ENCODE measurements around the gene FRMD4B.

The FRMD4B gene

GRCh38 chr3:69370156-69370883 is 15.6 kb downstream of the FRMD4B start:
- Histone ChIP-seq H3K9me3 (ENCODE audit: control insufficient read depth in 5 of 5, low read length in 5 of 5) (no peaks in the 10 kb centered on the region), H3K4me1 (ENCODE audit: control insufficient read depth in 5 of 5, insufficient read depth in 5 of 5, low read length in 5 of 5) (peaks cover 0 to 20% (median 6%) of the 10 kb centered on the region in 5 donors), H3K36me3 (ENCODE audit: control insufficient read depth in 5 of 5, insufficient read depth in 5 of 5, low read length in 5 of 5) (no peaks in the 10 kb centered on the region), H3K27ac (ENCODE audit: low read depth, low read length) (no peak overlapping the region), H3K27me3 (ENCODE audit: control insufficient read depth in 5 of 5, insufficient read depth in 4 of 5, low read length in 5 of 5) (no peaks in the 10 kb centered on the region), H3K9ac (ENCODE audit: low read length in 5 of 5) (no peak overlapping the region), H3K4me3 (ENCODE audit: low read depth in 1 of 5, low read length in 5 of 5) (peak overlapping the region in 3 of 5 donors; percentile 22 to 28 (median 23))

GRCh38 chr3:69368129-69368741 is 17.7 kb downstream of the FRMD4B start:
- Histone ChIP-seq H3K9ac (ENCODE audit: low read length in 5 of 5) (no peak overlapping the region), H3K9me3 (ENCODE audit: control insufficient read depth in 5 of 5, low read length in 5 of 5) (no peaks in the 10 kb centered on the region), H3K4me1 (ENCODE audit: control insufficient read depth in 5 of 5, insufficient read depth in 5 of 5, low read length in 5 of 5) (peaks cover 0 to 20% (median 6%) of the 10 kb centered on the region in 5 donors), H3K27ac (ENCODE audit: low read depth, low read length) (no peak overlapping the region), H3K27me3 (ENCODE audit: control insufficient read depth in 5 of 5, insufficient read depth in 4 of 5, low read length in 5 of 5) (no peaks in the 10 kb centered on the region), H3K36me3 (ENCODE audit: control insufficient read depth in 5 of 5, insufficient read depth in 5 of 5, low read length in 5 of 5) (no peaks in the 10 kb centered on the region), H3K4me3 (ENCODE audit: low read depth in 1 of 5, low read length in 5 of 5) (no peak overlapping the region)

GRCh38 chr3:69367586-69367985 is 18.3 kb downstream of the FRMD4B start:
- no peak overlapping the region for H3K27ac ChIP-seq (ENCODE audit: low read depth, low read length)

GRCh38 chr3:69364354-69364753 is 21.5 kb downstream of the FRMD4B start:
- H3K9ac ChIP-seq (ENCODE audit: low read length in 5 of 5) = no peak overlapping the region
- H3K4me3 ChIP-seq (ENCODE audit: low read depth in 1 of 5, low read length in 5 of 5) = no peak overlapping the region
- no peaks in the 10 kb centered on the region for H3K9me3 ChIP-seq (ENCODE audit: control insufficient read depth in 5 of 5, low read length in 5 of 5)
- peaks cover 0 to 5% (median 0%) of the 10 kb centered on the region in 5 donors for H3K4me1 ChIP-seq (ENCODE audit: control insufficient read depth in 5 of 5, insufficient read depth in 5 of 5, low read length in 5 of 5)
- H3K27me3 ChIP-seq (ENCODE audit: control insufficient read depth in 5 of 5, insufficient read depth in 4 of 5, low read length in 5 of 5) = no peaks in the 10 kb centered on the region
- no peaks in the 10 kb centered on the region for H3K36me3 ChIP-seq (ENCODE audit: control insufficient read depth in 5 of 5, insufficient read depth in 5 of 5, low read length in 5 of 5)
- H3K27ac ChIP-seq (ENCODE audit: low read depth, low read length) = no peak overlapping the region

More at GRCh38 chr3:69367586-69367985, 18.3 kb downstream of the FRMD4B start:
- no peak overlapping the region for H3K9ac ChIP-seq (ENCODE audit: low read length in 5 of 5)
- H3K4me1 ChIP-seq (ENCODE audit: control insufficient read depth in 5 of 5, insufficient read depth in 5 of 5, low read length in 5 of 5) = peaks cover 0 to 20% (median 6%) of the 10 kb centered on the region in 5 donors
- no peaks in the 10 kb centered on the region for H3K9me3 ChIP-seq (ENCODE audit: control insufficient read depth in 5 of 5, low read length in 5 of 5)
- H3K36me3 ChIP-seq (ENCODE audit: control insufficient read depth in 5 of 5, insufficient read depth in 5 of 5, low read length in 5 of 5) = no peaks in the 10 kb centered on the region
- no peak overlapping the region for H3K4me3 ChIP-seq (ENCODE audit: low read depth in 1 of 5, low read length in 5 of 5)
- H3K27me3 ChIP-seq (ENCODE audit: control insufficient read depth in 5 of 5, insufficient read depth in 4 of 5, low read length in 5 of 5) = no peaks in the 10 kb centered on the region

- no peak overlapping the region for H3K4me3 ChIP-seq (ENCODE audit: low read depth in 1 of 5, low read length in 5 of 5)
These were observed 25.2 kb downstream of the FRMD4B start for GRCh38 chr3:69360690-69361089.

GRCh38 chr3:69359916-69360315 is 26.0 kb downstream of the FRMD4B start:
- Histone ChIP-seq H3K4me1 (ENCODE audit: control insufficient read depth in 5 of 5, insufficient read depth in 5 of 5, low read length in 5 of 5) (peaks cover 0 to 4% (median 0%) of the 10 kb centered on the region in 5 donors), H3K4me3 (ENCODE audit: low read depth in 1 of 5, low read length in 5 of 5) (no peak overlapping the region), H3K9ac (ENCODE audit: low read length in 5 of 5) (no peak overlapping the region), H3K27me3 (ENCODE audit: control insufficient read depth in 5 of 5, insufficient read depth in 4 of 5, low read length in 5 of 5) (no peaks in the 10 kb centered on the region), H3K36me3 (ENCODE audit: control insufficient read depth in 5 of 5, insufficient read depth in 5 of 5, low read length in 5 of 5) (no peaks in the 10 kb centered on the region), H3K9me3 (ENCODE audit: control insufficient read depth in 5 of 5, low read length in 5 of 5) (peaks cover 0 to 5% (median 5%) of the 10 kb centered on the region in 5 donors), H3K27ac (ENCODE audit: low read depth, low read length) (no peak overlapping the region)

More at GRCh38 chr3:69360690-69361089, 25.2 kb downstream of the FRMD4B start:
- no peak overlapping the region for H3K9ac ChIP-seq (ENCODE audit: low read length in 5 of 5)
- H3K27me3 ChIP-seq (ENCODE audit: control insufficient read depth in 5 of 5, insufficient read depth in 4 of 5, low read length in 5 of 5) = no peaks in the 10 kb centered on the region
- H3K27ac ChIP-seq (ENCODE audit: low read depth, low read length) = no peak overlapping the region
- H3K4me1 ChIP-seq (ENCODE audit: control insufficient read depth in 5 of 5, insufficient read depth in 5 of 5, low read length in 5 of 5) = peaks cover 0 to 4% (median 0%) of the 10 kb centered on the region in 5 donors
- H3K36me3 ChIP-seq (ENCODE audit: control insufficient read depth in 5 of 5, insufficient read depth in 5 of 5, low read length in 5 of 5) = no peaks in the 10 kb centered on the region
- H3K9me3 ChIP-seq (ENCODE audit: control insufficient read depth in 5 of 5, low read length in 5 of 5) = peaks cover 0 to 5% (median 5%) of the 10 kb centered on the region in 5 donors

GRCh38 chr3:69359339-69359893 is 26.5 kb downstream of the FRMD4B start:
- Histone ChIP-seq H3K4me3 (ENCODE audit: low read depth in 1 of 5, low read length in 5 of 5) (no peak overlapping the region), H3K36me3 (ENCODE audit: control insufficient read depth in 5 of 5, insufficient read depth in 5 of 5, low read length in 5 of 5) (no peaks in the 10 kb centered on the region), H3K27me3 (ENCODE audit: control insufficient read depth in 5 of 5, insufficient read depth in 4 of 5, low read length in 5 of 5) (no peaks in the 10 kb centered on the region), H3K9me3 (ENCODE audit: control insufficient read depth in 5 of 5, low read length in 5 of 5) (peaks cover 0 to 5% (median 5%) of the 10 kb centered on the region in 5 donors), H3K9ac (ENCODE audit: low read length in 5 of 5) (no peak overlapping the region), H3K4me1 (ENCODE audit: control insufficient read depth in 5 of 5, insufficient read depth in 5 of 5, low read length in 5 of 5) (peaks cover 0 to 4% (median 0%) of the 10 kb centered on the region in 5 donors), H3K27ac (ENCODE audit: low read depth, low read length) (no peak overlapping the region)

GRCh38 chr3:69357196-69357595 is 28.7 kb downstream of the FRMD4B start:
- Histone ChIP-seq H3K9ac (ENCODE audit: low read length in 5 of 5) (no peak overlapping the region), H3K27ac (ENCODE audit: low read depth, low read length) (no peak overlapping the region), H3K9me3 (ENCODE audit: control insufficient read depth in 5 of 5, low read length in 5 of 5) (peaks cover 0 to 5% (median 5%) of the 10 kb centered on the region in 5 donors), H3K4me3 (ENCODE audit: low read depth in 1 of 5, low read length in 5 of 5) (no peak overlapping the region), H3K36me3 (ENCODE audit: control insufficient read depth in 5 of 5, insufficient read depth in 5 of 5, low read length in 5 of 5) (no peaks in the 10 kb centered on the region), H3K27me3 (ENCODE audit: control insufficient read depth in 5 of 5, insufficient read depth in 4 of 5, low read length in 5 of 5) (no peaks in the 10 kb centered on the region), H3K4me1 (ENCODE audit: control insufficient read depth in 5 of 5, insufficient read depth in 5 of 5, low read length in 5 of 5) (peaks cover 0 to 6% (median 0%) of the 10 kb centered on the region in 5 donors)

- Histone ChIP-seq H3K27ac (ENCODE audit: low read depth, low read length) (no peak overlapping the region), H3K36me3 (ENCODE audit: control insufficient read depth in 5 of 5, insufficient read depth in 5 of 5, low read length in 5 of 5) (no peaks in the 10 kb centered on the region), H3K4me1 (ENCODE audit: control insufficient read depth in 5 of 5, insufficient read depth in 5 of 5, low read length in 5 of 5) (peaks cover 0 to 6% (median 0%) of the 10 kb centered on the region in 5 donors), H3K4me3 (ENCODE audit: low read depth in 1 of 5, low read length in 5 of 5) (no peak overlapping the region), H3K27me3 (ENCODE audit: control insufficient read depth in 5 of 5, insufficient read depth in 4 of 5, low read length in 5 of 5) (no peaks in the 10 kb centered on the region), H3K9me3 (ENCODE audit: control insufficient read depth in 5 of 5, low read length in 5 of 5) (peaks cover 0 to 5% (median 5%) of the 10 kb centered on the region in 5 donors), H3K9ac (ENCODE audit: low read length in 5 of 5) (no peak overlapping the region)
These were observed 30.9 kb downstream of the FRMD4B start for GRCh38 chr3:69354948-69355347.

GRCh38 chr3:69353503-69353902 is 32.4 kb downstream of the FRMD4B start:
- H3K36me3 ChIP-seq (ENCODE audit: control insufficient read depth in 5 of 5, insufficient read depth in 5 of 5, low read length in 5 of 5) = no peaks in the 10 kb centered on the region
- H3K27ac ChIP-seq (ENCODE audit: low read depth, low read length) = no peak overlapping the region
- peaks cover 0 to 6% (median 0%) of the 10 kb centered on the region in 5 donors for H3K4me1 ChIP-seq (ENCODE audit: control insufficient read depth in 5 of 5, insufficient read depth in 5 of 5, low read length in 5 of 5)
- peaks cover 0 to 2% (median 0%) of the 10 kb centered on the region in 5 donors for H3K9me3 ChIP-seq (ENCODE audit: control insufficient read depth in 5 of 5, low read length in 5 of 5)
- H3K27me3 ChIP-seq (ENCODE audit: control insufficient read depth in 5 of 5, insufficient read depth in 4 of 5, low read length in 5 of 5) = no peaks in the 10 kb centered on the region
- H3K9ac ChIP-seq (ENCODE audit: low read length in 5 of 5) = peak overlapping the region in 1 of 5 donors; percentile 25
- peak overlapping the region in 4 of 5 donors; percentile 37 to 59 (median 56) for H3K4me3 ChIP-seq (ENCODE audit: low read depth in 1 of 5, low read length in 5 of 5)
